HEK293 (cell line): ENCODE results near the gene ANKRD6.

Experiments
- CTCF ChIA-PET: fragments of 350-600 bp; formaldehyde crosslinking; extraction: SDS; loops from one replicate; lab custom pipeline; 2021; ENCODE audit warnings: antibody characterized with exemption; lab: Yijun Ruan, JAX
- POLR2A ChIA-PET: fragments of 300-600 bp; formaldehyde crosslinking; extraction: SDS; loops from one replicate; lab custom pipeline; 2020; ENCODE audit warnings: antibody characterized with exemption, inconsistent platforms; lab: Yijun Ruan, JAX
- H3K27ac ChIP-seq: fragments of 200-500 bp; sonication (Bioruptor generic); 2 replicates; pipeline ENCODE4 v1.5.1; 2014; ENCODE audit warnings: low read depth, low read length, control low read depth, inconsistent platforms; ENCODE audit errors: extremely low read depth
- H3K36me3 ChIP-seq, 2 experiments: fragments of 200-500 bp in 1 of 2; sonication (Bioruptor generic) in 1 of 2; 1 replicate in 1 of 2; 2 replicates in 1 of 2; pipeline ENCODE4 v1.5.1; 2014 to 2017; ENCODE audit warnings: inconsistent platforms in 2 of 2, low read length in 2 of 2; ENCODE audit not compliant: control insufficient read depth in 2 of 2, insufficient read depth in 1 of 2
- H3K4me1 ChIP-seq: fragments of 200-500 bp; sonication (Bioruptor generic); 2 replicates; pipeline ENCODE4 v1.5.1; 2014; ENCODE audit warnings: mild to moderate bottlenecking, low read length, inconsistent platforms; ENCODE audit not compliant: control insufficient read depth, insufficient read depth
- H3K4me3 ChIP-seq: 2 replicates; pipeline ENCODE4 v1.5.1; 2011; ENCODE audit warnings: low read depth, mild to moderate bottlenecking, control low read depth, low read length, moderate library complexity
- H3K9me3 ChIP-seq: fragments of 200-500 bp; sonication (Bioruptor generic); 2 replicates; pipeline ENCODE4 v1.5.1; 2014; ENCODE audit warnings: low read depth, low read length, inconsistent platforms; ENCODE audit not compliant: control insufficient read depth, insufficient read depth
- EGR2 ChIP-seq: fragments of 450-650 bp; formaldehyde crosslinking; IDR thresholded peaks from 2 replicates; pipeline ENCODE4 v1.5.1; 2016; ENCODE audit warnings: low read depth, missing biosample characterization, missing genetic modification characterization
- GLIS1 ChIP-seq: fragments of 450-650 bp; formaldehyde crosslinking; IDR thresholded peaks from 2 replicates; pipeline ENCODE4 v1.5.1; 2016; ENCODE audit warnings: missing biosample characterization, missing genetic modification characterization
- ZEB2 ChIP-seq: fragments of 450-650 bp; formaldehyde crosslinking; IDR thresholded peaks from 2 replicates; pipeline ENCODE4 v1.5.1; 2016; ENCODE audit warnings: missing biosample characterization, missing genetic modification characterization
- ZNF155 ChIP-seq: fragments of 450-650 bp; formaldehyde crosslinking; IDR thresholded peaks from 2 replicates; pipeline ENCODE4 v1.5.1; 2016; ENCODE audit warnings: missing biosample characterization, missing genetic modification characterization
- ZNF214 ChIP-seq: fragments of 450-650 bp; formaldehyde crosslinking; IDR thresholded peaks from 2 replicates; pipeline ENCODE4 v1.5.1; 2017; ENCODE audit warnings: missing biosample characterization, mild to moderate bottlenecking, missing genetic modification characterization, borderline replicate concordance
- ZNF223 ChIP-seq: fragments of 450-650 bp; formaldehyde crosslinking; IDR thresholded peaks from 2 replicates; pipeline ENCODE4 v1.5.1; 2016; ENCODE audit warnings: missing biosample characterization, missing genetic modification characterization
- ZNF473 ChIP-seq: fragments of 450-650 bp; formaldehyde crosslinking; IDR thresholded peaks from 2 replicates; pipeline ENCODE4 v1.5.1; 2017; ENCODE audit warnings: missing biosample characterization, missing genetic modification characterization
- ZNF501 ChIP-seq: fragments of 450-650 bp; formaldehyde crosslinking; IDR thresholded peaks from 2 replicates; pipeline ENCODE4 v1.5.1; 2016; ENCODE audit warnings: missing biosample characterization, missing genetic modification characterization
- ZNF555 ChIP-seq: fragments of 450-650 bp; formaldehyde crosslinking; conservative IDR thresholded peaks from 2 replicates; pipeline ENCODE4 v1.5.1; 2017; ENCODE audit warnings: missing biosample characterization, mild to moderate bottlenecking, missing genetic modification characterization, inconsistent platforms
- ZNF561 ChIP-seq: fragments of 450-650 bp; IDR thresholded peaks from 2 replicates; pipeline ENCODE4 v1.5.1; 2018; ENCODE audit warnings: missing biosample characterization, missing genetic modification characterization, borderline replicate concordance
- ZNF777 ChIP-seq: fragments of 450-650 bp; formaldehyde crosslinking; IDR thresholded peaks from 2 replicates; pipeline ENCODE4 v1.5.1; 2017; ENCODE audit warnings: missing biosample characterization, missing genetic modification characterization, borderline replicate concordance
- TF ChIP-seq, protein P1 (sequence below): fragments of 450-650 bp; formaldehyde crosslinking; IDR thresholded peaks from 2 replicates; pipeline ENCODE4 v1.5.1; 2017; ENCODE audit warnings: missing biosample characterization, missing genetic modification characterization
- TF ChIP-seq, protein P2 (sequence below): fragments of 450-650 bp; formaldehyde crosslinking; IDR thresholded peaks from 2 replicates; pipeline ENCODE4 v1.5.1; 2016; ENCODE audit warnings: missing biosample characterization, missing genetic modification characterization
- TF ChIP-seq, protein P3 (sequence below): fragments of 450-650 bp; formaldehyde crosslinking; IDR thresholded peaks from 2 replicates; pipeline ENCODE4 v1.5.1; 2016; ENCODE audit warnings: missing biosample characterization, missing genetic modification characterization
- TF ChIP-seq, protein P4 (sequence below): fragments of 450-650 bp; formaldehyde crosslinking; IDR thresholded peaks from 2 replicates; pipeline ENCODE4 v1.5.1; 2016; ENCODE audit warnings: missing biosample characterization, missing genetic modification characterization
- TF ChIP-seq, protein P5 (sequence below): fragments of 450-650 bp; formaldehyde crosslinking; IDR thresholded peaks from 2 replicates; pipeline ENCODE4 v1.5.1; 2017; ENCODE audit warnings: missing biosample characterization, missing genetic modification characterization
- TF ChIP-seq, protein P6 (sequence below): fragments of 450-650 bp; formaldehyde crosslinking; conservative IDR thresholded peaks from 2 replicates; pipeline ENCODE4 v1.5.1; 2016; ENCODE audit warnings: low read depth, missing biosample characterization, missing genetic modification characterization
- TF ChIP-seq, protein P7 (sequence below): fragments of 450-650 bp; formaldehyde crosslinking; IDR thresholded peaks from 2 replicates; pipeline ENCODE4 v1.5.1; 2016; ENCODE audit warnings: missing biosample characterization, missing genetic modification characterization

ANKRD6 gene

DNA sequence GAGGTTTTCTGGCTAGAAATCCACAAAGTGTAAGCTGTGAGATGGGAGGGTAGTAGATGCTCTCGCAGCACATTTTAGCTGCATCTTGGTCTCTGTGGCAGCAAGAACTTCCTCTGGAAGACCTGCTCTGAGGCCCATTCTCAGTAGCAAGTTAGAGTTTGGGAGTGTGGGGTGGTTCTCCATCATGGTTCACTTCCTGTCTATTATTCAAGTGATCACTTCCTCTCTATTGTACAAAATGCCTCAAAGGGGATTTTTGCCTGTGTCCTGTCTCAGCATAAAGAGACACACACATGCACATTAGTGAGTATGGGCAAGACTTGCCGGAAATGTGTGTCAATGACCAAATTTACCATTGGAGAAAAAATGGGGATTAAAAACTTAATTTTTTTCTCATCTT, 163.1 kb downstream of the ANKRD6 start:
- POLR2A ChIA-PET = no interaction called here
- H3K9me3 ChIP-seq = no peaks in the 10 kb centered on the region
- H3K27ac ChIP-seq = no peak overlapping the region
- no peaks in the 10 kb centered on the region for H3K4me1 ChIP-seq
- no peak overlapping the region for H3K4me3 ChIP-seq
- CTCF ChIA-PET = interaction anchor here (2.7 to 6.9 kb wide), 2 partner anchors 14 to 165 kb away, joined by 22 to 45 read pairs; partner anchors contain the start of gene ANKRD6
- TF ChIP-seq ZNF777 (tag by site-specific recombination) (no peak), GLIS1 (tag by site-specific recombination) (no peak), ZNF501 (tag by site-specific recombination) (no peak), ZNF214 (tag by site-specific recombination) (no peak), ZEB2 (tag by site-specific recombination) (no peak)
- TF ChIP-seq, protein P1, sequence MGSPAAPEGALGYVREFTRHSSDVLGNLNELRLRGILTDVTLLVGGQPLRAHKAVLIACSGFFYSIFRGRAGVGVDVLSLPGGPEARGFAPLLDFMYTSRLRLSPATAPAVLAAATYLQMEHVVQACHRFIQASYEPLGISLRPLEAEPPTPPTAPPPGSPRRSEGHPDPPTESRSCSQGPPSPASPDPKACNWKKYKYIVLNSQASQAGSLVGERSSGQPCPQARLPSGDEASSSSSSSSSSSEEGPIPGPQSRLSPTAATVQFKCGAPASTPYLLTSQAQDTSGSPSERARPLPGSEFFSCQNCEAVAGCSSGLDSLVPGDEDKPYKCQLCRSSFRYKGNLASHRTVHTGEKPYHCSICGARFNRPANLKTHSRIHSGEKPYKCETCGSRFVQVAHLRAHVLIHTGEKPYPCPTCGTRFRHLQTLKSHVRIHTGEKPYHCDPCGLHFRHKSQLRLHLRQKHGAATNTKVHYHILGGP (tag by site-specific recombination) = no peak
- TF ChIP-seq, protein P2, sequence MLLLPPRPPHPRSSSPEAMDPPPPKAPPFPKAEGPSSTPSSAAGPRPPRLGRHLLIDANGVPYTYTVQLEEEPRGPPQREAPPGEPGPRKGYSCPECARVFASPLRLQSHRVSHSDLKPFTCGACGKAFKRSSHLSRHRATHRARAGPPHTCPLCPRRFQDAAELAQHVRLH (tag by site-specific recombination) = no peak
- no peaks in the 10 kb centered on the region for H3K36me3 ChIP-seq

DNA sequence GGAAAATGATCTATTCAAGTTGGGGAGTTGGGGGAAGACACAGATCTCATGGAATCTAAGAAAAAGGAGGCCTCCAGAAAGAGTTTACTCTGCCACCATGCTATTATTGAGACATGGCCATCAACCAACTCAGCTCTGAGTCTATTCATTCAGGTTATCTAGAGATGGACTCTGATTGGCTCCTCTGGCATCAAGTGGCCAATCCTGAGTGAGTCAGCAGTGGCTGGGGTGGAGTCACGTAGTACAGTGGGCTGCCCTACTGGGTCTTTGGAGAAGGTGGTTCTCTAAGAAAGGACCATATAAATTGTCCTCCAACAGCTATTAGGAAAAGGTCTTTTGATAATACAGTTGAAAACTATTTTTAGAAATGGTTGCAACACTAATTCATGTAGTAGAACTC, 163.5 kb downstream of the ANKRD6 start:
- Histone ChIP-seq H3K27ac (no peak overlapping the region), H3K9me3 (no peaks in the 10 kb centered on the region), H3K4me3 (no peak overlapping the region), H3K4me1 (no peaks in the 10 kb centered on the region), H3K36me3 (no peaks in the 10 kb centered on the region)
- POLR2A ChIA-PET = no interaction called here
- CTCF ChIA-PET = interaction anchor here (0.6 to 6.9 kb wide), 5 partner anchors 13 to 289 kb away, joined by 5 to 45 read pairs (median 10); partner anchors contain the start of gene ANKRD6
- no peak for TF ChIP-seq ZNF501 (tag by site-specific recombination)
- no peak for TF ChIP-seq ZNF555 (tag by site-specific recombination)
- no peak for TF ChIP-seq ZNF473
- no peak for TF ChIP-seq ZNF223 (tag by site-specific recombination)
- TF ChIP-seq, protein P3, sequence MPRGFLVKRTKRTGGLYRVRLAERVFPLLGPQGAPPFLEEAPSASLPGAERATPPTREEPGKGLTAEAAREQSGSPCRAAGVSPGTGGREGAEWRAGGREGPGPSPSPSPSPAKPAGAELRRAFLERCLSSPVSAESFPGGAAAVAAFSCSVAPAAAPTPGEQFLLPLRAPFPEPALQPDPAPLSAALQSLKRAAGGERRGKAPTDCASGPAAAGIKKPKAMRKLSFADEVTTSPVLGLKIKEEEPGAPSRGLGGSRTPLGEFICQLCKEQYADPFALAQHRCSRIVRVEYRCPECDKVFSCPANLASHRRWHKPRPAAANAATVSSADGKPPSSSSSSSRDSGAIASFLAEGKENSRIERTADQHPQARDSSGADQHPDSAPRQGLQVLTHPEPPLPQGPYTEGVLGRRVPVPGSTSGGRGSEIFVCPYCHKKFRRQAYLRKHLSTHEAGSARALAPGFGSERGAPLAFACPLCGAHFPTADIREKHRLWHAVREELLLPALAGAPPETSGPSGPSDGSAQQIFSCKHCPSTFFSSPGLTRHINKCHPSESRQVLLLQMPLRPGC = no peak
- TF ChIP-seq, protein P4, sequence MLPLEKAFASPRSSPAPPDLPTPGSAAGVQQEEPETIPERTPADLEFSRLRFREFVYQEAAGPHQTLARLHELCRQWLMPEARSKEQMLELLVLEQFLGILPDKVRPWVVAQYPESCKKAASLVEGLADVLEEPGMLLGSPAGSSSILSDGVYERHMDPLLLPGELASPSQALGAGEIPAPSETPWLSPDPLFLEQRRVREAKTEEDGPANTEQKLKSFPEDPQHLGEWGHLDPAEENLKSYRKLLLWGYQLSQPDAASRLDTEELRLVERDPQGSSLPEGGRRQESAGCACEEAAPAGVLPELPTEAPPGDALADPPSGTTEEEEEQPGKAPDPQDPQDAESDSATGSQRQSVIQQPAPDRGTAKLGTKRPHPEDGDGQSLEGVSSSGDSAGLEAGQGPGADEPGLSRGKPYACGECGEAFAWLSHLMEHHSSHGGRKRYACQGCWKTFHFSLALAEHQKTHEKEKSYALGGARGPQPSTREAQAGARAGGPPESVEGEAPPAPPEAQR (tag by site-specific recombination) = no peak
- TF ChIP-seq ZNF155 (tag by site-specific recombination) = no peak
- no peak for TF ChIP-seq EGR2
- TF ChIP-seq, protein P5, sequence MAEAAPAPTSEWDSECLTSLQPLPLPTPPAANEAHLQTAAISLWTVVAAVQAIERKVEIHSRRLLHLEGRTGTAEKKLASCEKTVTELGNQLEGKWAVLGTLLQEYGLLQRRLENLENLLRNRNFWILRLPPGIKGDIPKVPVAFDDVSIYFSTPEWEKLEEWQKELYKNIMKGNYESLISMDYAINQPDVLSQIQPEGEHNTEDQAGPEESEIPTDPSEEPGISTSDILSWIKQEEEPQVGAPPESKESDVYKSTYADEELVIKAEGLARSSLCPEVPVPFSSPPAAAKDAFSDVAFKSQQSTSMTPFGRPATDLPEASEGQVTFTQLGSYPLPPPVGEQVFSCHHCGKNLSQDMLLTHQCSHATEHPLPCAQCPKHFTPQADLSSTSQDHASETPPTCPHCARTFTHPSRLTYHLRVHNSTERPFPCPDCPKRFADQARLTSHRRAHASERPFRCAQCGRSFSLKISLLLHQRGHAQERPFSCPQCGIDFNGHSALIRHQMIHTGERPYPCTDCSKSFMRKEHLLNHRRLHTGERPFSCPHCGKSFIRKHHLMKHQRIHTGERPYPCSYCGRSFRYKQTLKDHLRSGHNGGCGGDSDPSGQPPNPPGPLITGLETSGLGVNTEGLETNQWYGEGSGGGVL (tag by site-specific recombination) = no peak
- TF ChIP-seq, protein P6, sequence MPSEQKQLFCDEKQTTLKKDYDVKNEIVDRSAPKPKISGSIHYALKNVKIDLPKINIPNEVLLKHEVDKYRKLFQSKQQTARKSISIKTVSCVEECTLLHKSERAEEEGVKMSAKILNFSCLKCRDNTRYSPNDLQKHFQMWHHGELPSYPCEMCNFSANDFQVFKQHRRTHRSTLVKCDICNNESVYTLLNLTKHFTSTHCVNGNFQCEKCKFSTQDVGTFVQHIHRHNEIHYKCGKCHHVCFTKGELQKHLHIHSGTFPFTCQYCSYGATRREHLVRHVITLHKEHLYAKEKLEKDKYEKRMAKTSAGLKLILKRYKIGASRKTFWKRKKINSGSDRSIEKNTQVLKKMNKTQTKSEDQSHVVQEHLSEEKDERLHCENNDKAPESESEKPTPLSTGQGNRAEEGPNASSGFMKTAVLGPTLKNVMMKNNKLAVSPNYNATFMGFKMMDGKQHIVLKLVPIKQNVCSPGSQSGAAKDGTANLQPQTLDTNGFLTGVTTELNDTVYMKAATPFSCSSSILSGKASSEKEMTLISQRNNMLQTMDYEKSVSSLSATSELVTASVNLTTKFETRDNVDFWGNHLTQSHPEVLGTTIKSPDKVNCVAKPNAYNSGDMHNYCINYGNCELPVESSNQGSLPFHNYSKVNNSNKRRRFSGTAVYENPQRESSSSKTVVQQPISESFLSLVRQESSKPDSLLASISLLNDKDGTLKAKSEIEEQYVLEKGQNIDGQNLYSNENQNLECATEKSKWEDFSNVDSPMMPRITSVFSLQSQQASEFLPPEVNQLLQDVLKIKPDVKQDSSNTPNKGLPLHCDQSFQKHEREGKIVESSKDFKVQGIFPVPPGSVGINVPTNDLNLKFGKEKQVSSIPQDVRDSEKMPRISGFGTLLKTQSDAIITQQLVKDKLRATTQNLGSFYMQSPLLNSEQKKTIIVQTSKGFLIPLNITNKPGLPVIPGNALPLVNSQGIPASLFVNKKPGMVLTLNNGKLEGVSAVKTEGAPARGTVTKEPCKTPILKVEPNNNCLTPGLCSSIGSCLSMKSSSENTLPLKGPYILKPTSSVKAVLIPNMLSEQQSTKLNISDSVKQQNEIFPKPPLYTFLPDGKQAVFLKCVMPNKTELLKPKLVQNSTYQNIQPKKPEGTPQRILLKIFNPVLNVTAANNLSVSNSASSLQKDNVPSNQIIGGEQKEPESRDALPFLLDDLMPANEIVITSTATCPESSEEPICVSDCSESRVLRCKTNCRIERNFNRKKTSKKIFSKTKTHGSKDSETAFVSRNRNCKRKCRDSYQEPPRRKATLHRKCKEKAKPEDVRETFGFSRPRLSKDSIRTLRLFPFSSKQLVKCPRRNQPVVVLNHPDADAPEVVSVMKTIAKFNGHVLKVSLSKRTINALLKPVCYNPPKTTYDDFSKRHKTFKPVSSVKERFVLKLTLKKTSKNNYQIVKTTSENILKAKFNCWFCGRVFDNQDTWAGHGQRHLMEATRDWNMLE = no peak
- no peak for TF ChIP-seq ZNF561 (tag by site-specific recombination)
- TF ChIP-seq, protein P7, sequence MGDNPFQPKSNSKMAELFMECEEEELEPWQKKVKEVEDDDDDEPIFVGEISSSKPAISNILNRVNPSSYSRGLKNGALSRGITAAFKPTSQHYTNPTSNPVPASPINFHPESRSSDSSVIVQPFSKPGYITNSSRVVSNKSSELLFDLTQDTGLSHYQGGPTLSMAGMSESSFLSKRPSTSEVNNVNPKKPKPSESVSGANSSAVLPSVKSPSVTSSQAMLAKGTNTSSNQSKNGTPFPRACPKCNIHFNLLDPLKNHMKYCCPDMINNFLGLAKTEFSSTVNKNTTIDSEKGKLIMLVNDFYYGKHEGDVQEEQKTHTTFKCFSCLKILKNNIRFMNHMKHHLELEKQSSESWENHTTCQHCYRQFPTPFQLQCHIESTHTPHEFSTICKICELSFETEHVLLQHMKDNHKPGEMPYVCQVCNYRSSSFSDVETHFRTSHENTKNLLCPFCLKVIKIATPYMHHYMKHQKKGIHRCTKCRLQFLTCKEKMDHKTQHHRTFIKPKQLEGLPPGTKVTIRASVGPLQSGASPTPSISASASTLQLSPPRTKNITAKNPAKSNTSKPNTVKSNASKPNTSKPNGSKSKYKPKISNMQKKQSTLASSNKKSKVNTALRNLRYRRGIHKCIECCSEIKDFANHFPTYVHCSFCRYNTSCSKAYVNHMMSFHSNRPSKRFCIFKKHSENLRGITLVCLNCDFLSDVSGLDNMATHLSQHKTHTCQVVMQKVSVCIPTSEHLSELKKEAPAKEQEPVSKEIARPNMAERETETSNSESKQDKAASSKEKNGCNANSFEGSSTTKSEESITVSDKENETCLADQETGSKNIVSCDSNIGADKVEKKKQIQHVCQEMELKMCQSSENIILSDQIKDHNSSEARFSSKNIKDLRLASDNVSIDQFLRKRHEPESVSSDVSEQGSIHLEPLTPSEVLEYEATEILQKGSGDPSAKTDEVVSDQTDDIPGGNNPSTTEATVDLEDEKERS (tag by site-specific recombination) = no peak
- no peak for TF ChIP-seq GLIS1 (tag by site-specific recombination)
